GM19455 (cell line): ENCODE results near the gene TMEM31.

Experiments used
- ATAC-seq: cut with Tn5 transposase; IDR thresholded peaks from one replicate; pipeline ENCODE4 v1.9.1; 2021; ENCODE audit not compliant: unreplicated experiment

Gene TMEM31, protein sequence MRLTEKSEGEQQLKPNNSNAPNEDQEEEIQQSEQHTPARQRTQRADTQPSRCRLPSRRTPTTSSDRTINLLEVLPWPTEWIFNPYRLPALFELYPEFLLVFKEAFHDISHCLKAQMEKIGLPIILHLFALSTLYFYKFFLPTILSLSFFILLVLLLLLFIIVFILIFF

DNA sequence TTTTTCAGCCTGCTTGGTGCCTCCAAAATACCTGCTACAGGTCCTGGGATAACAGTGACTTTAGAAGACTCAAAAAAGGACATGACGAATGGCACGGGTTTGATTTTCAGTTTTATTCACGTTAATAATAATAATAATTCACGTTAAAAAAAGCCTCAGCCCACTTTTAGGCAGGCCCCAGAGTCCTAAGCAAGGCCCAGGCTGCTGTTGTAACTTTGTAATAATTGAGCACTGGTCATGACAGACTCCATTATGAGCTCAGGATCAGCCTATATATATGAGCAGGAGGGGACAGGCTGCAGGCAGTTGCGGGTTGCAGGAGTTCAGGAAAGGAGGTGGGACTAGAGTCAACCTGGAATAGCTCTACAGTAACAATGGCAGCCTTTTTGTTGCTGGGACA, at the start of gene TMEM31:
Gene TMEM31 (plus strand): TSS at position 301 of the 400 bp plus-strand sequence. CDS start 1,350 bp downstream, outside the sequence.
- no peak for ATAC-seq

DNA sequence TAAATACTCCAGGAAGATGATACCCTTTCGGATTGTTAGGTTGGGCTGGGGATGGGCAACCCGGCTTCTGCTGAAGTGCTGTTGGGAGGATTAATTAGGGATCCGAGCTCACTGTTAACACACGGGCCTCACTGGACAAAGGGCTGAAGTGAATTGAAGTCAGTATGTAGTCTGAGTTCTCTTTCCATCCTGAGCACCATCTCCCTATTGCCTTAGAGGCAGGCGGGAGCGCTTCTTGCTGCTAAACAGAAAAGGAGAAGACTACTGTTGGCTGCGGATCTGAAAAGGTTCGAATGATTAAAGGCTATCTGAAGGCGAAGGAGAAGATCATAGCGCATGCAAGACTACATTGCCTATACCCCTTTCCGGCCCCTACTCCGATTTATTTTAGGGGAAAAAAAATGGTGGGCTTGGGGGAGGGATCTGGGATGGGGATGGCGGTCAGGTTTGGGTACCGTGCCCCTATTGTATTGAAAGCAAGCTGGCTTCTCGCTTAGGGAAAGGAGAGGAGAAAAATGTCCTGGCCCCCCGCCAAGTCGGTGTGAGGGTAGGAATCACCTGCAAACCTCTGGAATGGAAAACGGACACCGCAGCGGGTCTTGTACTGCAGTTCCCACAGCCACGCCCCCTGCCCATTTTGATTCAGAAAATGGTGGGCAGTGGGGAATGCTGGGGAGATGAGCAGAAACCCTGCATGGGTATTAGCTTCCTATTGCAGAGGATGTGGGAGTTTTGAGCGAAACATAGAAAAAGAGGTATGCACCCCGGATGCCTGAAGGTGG, 46.5 kb upstream of the TMEM31 start:
- ATAC-seq, result no peak

DNA sequence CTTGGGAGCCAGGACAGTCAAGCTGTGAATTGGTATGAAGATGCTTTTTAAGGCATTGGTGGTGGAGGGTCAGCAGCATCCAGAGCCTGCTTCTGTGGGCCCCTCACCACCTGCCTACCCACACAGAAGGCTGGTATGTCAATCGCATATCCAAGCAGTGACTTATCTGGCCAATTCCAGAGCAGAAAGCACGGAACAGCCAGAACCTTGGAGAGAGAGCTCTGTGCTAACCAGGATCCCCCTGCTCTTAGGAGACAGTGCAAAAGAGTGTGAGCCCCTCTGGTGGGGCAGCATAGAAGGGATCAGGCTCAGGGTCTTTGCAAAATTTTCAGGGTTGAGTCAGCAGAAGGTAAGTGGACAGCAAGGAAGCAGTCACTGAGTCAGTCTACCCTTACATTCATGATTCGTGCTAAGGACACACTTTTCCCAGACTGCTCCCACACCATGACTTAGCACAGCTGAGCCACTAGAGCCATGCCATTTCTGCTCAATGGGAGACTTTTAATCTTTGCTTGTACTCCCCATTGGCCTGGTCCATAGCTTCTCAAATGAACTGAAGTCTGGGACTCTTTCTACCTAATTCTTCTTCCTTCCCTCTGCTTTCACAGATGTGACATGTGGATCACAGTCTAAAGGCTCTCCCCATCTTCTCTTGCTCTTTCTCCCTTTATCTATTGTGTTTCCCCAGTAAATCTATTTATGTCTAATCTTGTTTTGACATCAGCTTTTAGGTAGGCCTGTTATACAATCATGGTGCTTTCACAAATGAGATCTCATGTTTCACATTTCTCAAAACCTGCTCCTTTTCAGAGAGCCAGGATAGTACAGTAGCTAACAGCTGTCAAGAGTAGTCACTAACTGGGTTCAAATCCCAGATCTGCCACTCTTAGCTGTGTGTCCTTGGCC, 44.3 kb upstream of the TMEM31 start:
- no peak for ATAC-seq

- ATAC-seq, result no peak
Measured at GRCh38 chrX:103669745-103670144, 41.0 kb upstream of the TMEM31 start.

DNA sequence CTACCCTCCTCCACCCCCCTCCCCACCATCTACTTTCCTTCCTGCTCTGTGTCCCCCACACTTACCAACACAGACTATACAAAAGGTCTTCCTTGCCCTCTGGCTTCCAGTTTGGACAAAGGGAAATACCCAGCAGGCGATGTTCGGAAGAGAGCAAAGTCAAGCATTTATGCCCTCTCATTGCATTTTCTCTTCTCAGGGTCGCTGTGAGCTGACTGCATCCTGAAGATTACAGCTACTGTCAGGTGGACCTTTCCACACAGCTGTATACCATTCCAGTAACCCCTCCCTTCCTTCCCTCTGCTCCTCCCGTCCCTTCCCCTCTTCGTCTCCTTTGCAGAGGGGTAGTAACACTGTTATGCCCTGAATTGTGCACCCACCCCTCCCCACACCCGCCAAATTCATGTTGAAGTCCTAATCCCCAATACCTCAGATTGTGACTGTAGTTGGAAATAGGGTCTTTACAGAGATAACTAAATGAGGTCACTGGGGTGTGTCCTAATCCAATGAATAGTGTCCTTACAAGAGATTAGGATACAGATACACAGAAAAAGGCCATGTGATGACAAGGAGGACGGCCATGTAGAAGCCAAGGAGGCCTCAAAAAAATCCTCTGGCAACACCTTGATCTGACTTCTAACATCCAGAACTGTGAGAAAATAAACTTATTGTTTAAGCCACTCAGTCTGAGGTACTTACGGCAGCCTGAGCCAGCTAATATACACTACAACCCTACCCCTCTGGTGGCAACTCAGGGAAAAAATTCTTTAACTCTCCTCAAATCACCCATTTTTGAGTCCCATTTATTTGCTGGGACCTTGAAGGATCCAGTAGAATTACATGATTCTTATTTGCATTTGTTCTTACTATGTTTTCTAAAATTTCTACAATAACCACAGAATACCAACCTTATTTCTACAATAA, 35.9 kb upstream of the TMEM31 start:
- ATAC-seq, result no peak

- ATAC-seq, result no peak
Measured at GRCh38 chrX:103678199-103678993, 32.3 kb upstream of the TMEM31 start.

DNA sequence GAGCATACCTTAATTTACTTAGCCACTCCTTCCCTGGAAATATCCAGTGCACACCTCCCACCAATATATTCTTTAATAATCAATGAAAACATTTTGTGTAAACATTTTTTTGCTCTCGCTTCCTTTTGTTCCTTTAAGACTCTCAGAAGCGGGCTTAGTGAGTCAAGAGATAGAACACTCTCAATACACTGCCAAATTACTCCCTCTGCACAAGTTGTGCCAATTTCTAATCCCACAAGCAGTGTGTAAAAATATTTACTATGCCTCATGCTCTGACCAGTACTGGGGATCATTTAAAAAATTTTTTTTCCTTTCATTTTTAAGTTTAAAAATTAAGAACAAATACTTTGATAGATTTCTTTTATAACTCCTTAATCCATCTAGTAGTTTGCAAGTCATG, 29.3 kb upstream of the TMEM31 start:
- ATAC-seq, result no peak

GRCh38 chrX:103685396-103685795, 25.3 kb upstream of the TMEM31 start:
- no peak for ATAC-seq

DNA sequence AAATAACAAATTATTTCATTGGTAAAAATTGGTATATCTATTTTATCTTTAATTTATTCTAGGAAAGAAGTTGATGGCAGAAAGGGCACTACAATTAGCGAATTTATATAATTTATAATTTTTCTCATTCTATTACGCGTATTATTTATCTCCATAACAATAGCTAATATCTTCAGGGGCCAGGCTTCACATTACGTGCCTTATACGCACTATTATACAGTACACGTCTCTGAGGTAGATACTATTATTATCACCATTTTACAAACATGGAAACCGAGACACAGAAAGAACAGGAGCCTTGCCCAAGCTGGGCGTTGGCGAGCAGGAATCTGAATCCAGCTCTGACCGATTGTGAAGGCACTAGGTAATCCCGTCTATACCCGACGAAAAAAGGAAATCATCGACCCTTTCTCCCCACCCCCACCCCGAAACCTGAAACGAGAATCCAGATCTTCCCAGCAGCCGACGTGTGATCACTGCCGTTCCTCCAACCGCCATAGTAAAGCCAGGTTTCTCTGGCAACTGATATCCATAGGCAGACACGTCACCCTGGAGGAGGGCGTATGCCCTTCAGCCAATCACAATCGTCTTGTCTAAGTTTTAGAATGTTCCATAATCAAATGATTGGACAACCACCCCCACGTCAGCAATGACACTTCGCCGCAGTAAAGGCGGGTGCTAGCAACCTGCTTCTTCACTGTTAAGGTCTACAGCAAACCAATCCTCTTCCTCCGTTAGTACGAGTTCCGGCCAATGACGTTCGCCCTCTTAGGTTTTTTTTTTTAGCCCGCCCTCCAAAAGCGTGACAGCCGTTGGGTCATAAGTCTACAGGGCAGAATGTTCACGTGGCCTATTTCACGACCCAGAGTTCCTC, 24.3 kb upstream of the TMEM31 start, which contains the start of gene MORF4L2:
Gene MORF4L2 (minus strand): TSS at position 501 of the 874 bp plus-strand sequence. CDS start 9,672 bp downstream, outside the sequence.
- peak; percentile 90 for ATAC-seq

GRCh38 chrX:103687073-103687695, 23.5 kb upstream of the TMEM31 start:
- ATAC-seq, result peak; percentile 56

DNA sequence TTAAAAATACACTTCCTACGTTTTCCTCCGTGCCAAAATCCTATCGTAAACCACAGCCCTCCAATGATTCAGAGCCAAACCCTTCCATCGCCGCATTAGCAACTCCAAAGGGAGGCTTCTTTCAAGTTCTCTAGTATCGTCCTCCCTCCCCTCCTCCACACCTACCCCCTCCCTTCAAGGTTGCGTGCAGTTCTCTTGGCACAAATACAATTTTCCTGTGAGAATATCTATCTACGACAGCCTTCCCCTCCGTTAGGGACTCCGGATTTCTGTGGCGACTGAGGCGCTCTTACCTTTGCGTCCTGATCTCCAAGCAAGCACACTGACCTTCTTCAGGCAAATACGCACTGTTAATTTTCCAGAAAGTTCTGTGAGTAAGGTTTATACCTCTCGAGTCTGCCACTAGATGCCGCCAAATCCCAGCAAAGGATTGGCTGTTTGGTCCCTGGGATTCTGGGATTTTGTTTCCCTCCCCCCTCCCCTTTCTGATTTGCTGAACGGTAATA, 23.0 kb upstream of the TMEM31 start:
- ATAC-seq, result no peak

GRCh38 chrX:103688946-103689345, 21.8 kb upstream of the TMEM31 start:
- no peak for ATAC-seq

DNA sequence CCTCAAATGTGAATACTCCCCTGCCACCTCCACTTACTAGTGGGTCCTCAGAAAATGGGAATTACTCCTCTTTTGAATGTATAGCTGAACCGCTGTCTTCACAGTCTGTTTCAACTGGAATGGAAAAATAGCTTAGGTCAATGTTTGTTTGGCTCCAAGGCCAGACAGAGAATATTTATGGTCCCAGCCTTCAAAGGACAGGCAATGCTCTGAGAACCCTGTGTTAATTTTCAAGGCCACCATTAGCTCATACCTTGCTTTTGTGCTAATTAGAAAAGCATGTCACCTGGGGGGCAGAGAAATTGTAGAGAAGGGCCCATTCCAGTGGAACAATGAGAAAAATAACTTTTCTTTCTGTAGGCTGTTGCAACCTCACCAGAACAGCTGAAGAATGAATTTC, 19.6 kb upstream of the TMEM31 start:
- no peak for ATAC-seq

GRCh38 chrX:103697687-103698086, 13.0 kb upstream of the TMEM31 start:
- ATAC-seq, result no peak

DNA sequence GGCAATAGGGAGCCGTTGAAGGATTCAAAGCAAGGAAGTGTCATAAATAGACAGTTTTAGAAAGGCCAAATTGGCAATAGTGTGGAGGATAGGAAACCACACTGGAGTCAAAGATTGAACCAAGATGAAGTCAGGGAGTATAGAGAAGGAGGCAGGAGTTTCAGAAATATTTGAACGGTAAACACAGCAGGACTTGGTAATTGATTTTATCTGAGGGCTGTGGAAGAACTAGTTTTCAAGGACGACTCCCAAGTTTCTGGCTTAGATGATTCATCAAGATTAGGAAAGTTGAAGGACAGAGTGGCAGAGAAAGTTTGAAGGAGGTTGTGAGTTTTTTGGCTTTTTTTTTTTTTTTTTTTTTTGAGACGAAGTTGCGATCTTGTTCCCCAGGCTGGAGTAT, 11.5 kb upstream of the TMEM31 start:
- no peak for ATAC-seq

DNA sequence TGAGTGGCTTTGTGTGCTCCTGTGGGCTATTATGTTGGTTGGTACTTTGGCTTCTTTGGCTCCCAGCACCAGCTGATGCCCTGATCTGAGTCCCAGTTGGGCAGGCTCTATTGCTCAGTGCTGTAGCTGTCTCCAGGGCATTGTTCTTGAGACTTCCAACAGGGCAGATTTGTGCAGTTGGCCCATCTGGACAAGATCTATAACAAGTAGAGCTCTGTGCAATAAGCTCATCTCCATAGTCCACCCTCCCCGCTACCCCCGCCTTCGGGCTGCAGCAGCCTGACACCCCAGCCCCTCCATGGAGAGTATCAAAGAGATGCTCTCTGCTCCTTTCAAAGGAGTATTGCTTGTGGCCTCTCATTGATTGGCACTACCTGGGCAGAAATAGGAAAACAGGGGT, 5.8 kb upstream of the TMEM31 start:
- no peak for ATAC-seq

DNA sequence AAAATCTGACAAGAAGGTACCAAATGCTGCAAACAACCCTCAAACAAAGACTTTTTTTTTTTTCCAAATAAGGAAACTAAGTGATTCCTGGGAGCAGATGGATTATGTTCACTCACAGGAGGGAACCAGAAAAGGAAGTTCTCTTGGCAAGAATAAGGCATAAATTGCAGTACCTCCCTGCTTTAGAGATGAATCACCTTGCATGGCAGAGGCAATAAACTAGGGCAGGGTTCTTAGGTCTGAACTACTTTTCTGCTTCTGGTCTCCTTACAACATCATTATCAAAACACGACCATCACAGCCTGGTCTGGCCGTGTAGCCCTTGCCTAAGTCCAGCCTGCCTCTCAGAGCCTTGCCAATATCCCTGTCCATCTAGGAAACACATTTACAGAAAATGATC, 6.3 kb downstream of the TMEM31 start:
- no peak for ATAC-seq

DNA sequence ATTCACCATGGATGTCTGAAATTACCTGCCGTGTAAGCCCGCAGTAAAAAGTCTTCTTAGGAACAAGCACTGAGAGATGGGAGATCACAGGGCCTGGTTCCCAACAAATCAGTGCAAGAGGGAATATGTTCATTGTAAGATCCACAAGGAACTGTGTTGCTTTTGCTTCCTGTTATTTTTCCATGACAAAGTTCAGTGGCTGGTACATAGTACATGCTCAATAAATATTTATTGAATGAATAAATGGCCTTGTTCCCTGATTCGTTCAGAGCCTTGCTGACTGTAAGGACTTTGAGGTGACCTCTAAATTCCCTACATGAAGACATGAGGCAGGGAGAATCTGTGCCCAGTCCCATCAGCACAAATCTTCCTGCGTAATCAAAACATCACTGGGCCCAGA, 7.4 kb downstream of the TMEM31 start:
- no peak for ATAC-seq
